Activated T-cell treated with anti-CD3 and anti-CD28 coated beads, Interleukin-2, amount 50 U/mL, for 72 hours (primary cell): ENCODE measurements around the gene C3orf49. TPM values are rescaled to one million over a fixed set of nuclear protein-coding genes. Genes with fewer than 3 reads are reported as not detected.

Source experiments
- ATAC-seq, 2 donors: fragments of 150-1000 bp; cut with Tn5 transposase; replicated peaks in 1 of 2; 2 replicates each; pipeline ENCODE4 v1.10.0; 2021; ENCODE audit warnings: moderate library complexity in 2 of 2, mild to moderate bottlenecking in 1 of 2
- DNase-seq, 2 donors: peaks; one replicate each; pipeline ENCODE4 v3.0.0; 2021 to 2022; ENCODE audit warnings: mixed read lengths in 1 of 2
- H3K27ac Mint-ChIP-seq: one replicate; pipeline ENCODE4 v1.8.0; 2022; ENCODE audit warnings: mild to moderate bottlenecking, moderate library complexity, mixed read lengths
- H3K27me3 Mint-ChIP-seq: one replicate; pipeline ENCODE4 v1.8.0; 2022; ENCODE audit warnings: low read depth, mixed read lengths
- H3K36me3 Mint-ChIP-seq, 2 donors: one replicate each; pipeline ENCODE4 v1.8.0; 2022; ENCODE audit warnings: mixed read lengths in 2 of 2, mild to moderate bottlenecking in 1 of 2; ENCODE audit not compliant: insufficient read depth in 2 of 2
- H3K4me1 Mint-ChIP-seq: one replicate; pipeline ENCODE4 v1.8.0; 2022; ENCODE audit warnings: low read depth, mixed read lengths
- H3K4me3 Mint-ChIP-seq, 2 donors: one replicate each; pipeline ENCODE4 v1.8.0; 2022; ENCODE audit warnings: mild to moderate bottlenecking in 2 of 2, mixed read lengths in 2 of 2, moderate library complexity in 2 of 2
- H3K9me3 Mint-ChIP-seq, 2 donors: one replicate each; pipeline ENCODE4 v1.8.0; 2022; ENCODE audit warnings: mixed read lengths in 2 of 2
- total RNA-seq, 2 donors: library from RNA; stranded (reverse); gene quantifications; one replicate each; pipeline ENCODE4 v1.2.3, GENCODE V29; 2022

C3orf49 gene, protein sequence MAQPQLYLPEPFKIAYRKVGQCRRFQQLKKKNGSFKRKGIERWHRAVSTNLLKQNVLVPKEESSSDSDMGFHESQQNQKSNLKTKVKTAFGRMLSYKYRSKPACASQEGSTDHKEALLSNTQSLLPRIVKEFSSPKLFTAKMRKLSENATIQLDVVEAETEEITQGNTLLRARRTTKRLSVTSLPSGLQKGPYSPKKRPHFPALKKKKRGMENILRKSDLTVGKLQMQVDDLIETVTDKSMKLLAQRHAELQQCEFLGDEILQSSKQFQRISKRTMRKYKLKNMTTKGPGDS
- not detected for total RNA-seq

DNA sequence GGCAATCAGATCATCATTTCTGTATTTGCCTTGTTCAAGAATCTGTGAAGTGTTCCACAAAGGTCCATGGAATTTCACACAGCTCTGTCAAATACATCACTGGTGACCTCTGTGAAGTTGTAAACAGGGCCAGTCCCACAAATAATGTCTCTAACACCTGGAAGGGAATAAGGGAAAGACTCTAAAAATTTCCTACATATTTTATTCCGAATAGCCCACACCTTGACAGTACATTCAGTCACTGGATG, at the start of gene C3orf49:
TSS of gene C3orf49 (plus strand) at position 149 of the 248 bp plus-strand sequence. CDS start 173 bp downstream, outside the sequence.
- ATAC-seq = no peak
- Mint-ChIP-seq H3K36me3 (peaks cover 0 to 2% of the 10 kb centered on the region in 2 donors), H3K4me1 (peaks cover 5% of the 10 kb centered on the region), H3K27me3 (no peaks in the 10 kb centered on the region), H3K9me3 (no peaks in the 10 kb centered on the region), H3K27ac (no peak within 1 kb of the TSS), H3K4me3 (no peak within 1 kb of the TSS)
- DNase-seq = no peak

DNA sequence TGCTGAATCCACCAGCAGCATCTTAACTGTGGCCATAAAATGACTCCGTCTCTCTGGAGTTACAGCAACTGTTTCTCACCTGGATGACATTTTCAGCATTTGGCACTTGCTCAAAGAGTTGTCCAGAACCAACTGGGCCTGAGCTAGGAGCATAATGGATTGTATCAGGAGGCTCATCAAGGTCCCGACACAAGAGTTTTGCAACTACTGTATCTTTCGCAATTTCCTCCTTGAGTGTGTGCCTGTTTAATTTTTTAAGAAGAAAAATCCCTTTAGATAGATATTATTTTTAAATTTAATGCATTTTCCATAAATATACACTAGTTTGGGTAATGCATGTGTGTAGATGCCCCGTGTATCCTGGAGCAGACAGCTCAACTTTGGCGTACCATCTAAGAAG, 44.3 kb upstream of the C3orf49 start:
- DNase-seq (no peak), ATAC-seq (no peak)
- no peak overlapping the region for H3K4me3 Mint-ChIP-seq
- H3K4me1 Mint-ChIP-seq = no peaks in the 10 kb centered on the region
- no peak overlapping the region for H3K27ac Mint-ChIP-seq
- H3K36me3 Mint-ChIP-seq = no peaks in the 10 kb centered on the region
- no peaks in the 10 kb centered on the region for H3K27me3 Mint-ChIP-seq
- peaks cover 0 to 2% of the 10 kb centered on the region in 2 donors for H3K9me3 Mint-ChIP-seq

DNA sequence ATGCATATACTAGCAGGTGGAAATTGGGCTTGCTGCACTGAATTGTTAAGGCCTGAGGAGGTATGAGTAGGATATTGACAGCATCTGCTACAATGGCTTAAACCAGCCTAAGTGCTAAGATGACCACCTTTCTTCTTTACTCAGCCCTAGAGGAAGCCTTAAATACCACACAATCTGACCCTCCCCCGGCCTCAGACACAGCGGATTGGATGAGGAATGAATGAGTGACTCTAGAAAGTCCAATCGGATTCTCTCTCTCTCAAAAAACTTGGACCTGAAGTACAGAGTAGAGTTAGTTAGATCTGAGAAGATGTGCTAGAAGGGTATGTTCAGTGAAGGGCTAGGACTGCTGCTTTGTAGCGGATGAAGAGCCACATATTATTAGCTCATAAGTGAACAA, 39.9 kb upstream of the C3orf49 start:
- Mint-ChIP-seq H3K36me3 (no peaks in the 10 kb centered on the region), H3K9me3 (no peaks in the 10 kb centered on the region), H3K4me1 (no peaks in the 10 kb centered on the region), H3K4me3 (no peak overlapping the region), H3K27me3 (no peaks in the 10 kb centered on the region), H3K27ac (no peak overlapping the region)
- ATAC-seq = no peak
- DNase-seq = no peak

- Mint-ChIP-seq H3K36me3 (no peaks in the 10 kb centered on the region), H3K27me3 (peaks cover 2% of the 10 kb centered on the region), H3K4me1 (no peaks in the 10 kb centered on the region), H3K27ac (no peak overlapping the region), H3K4me3 (no peak overlapping the region), H3K9me3 (no peaks in the 10 kb centered on the region)
- ATAC-seq = no peak
- DNase-seq = no peak
These were observed 27.1 kb upstream of the C3orf49 start for GRCh38 chr3:63791974-63792373.

- no peaks in the 10 kb centered on the region for H3K27me3 Mint-ChIP-seq
- ATAC-seq = no peak
- H3K27ac Mint-ChIP-seq = no peak overlapping the region
- H3K4me3 Mint-ChIP-seq = no peak overlapping the region
- DNase-seq = no peak
- no peaks in the 10 kb centered on the region for H3K9me3 Mint-ChIP-seq
- no peaks in the 10 kb centered on the region for H3K36me3 Mint-ChIP-seq
- H3K4me1 Mint-ChIP-seq = no peaks in the 10 kb centered on the region
These were observed 23.7 kb upstream of the C3orf49 start for GRCh38 chr3:63795438-63795837.

DNA sequence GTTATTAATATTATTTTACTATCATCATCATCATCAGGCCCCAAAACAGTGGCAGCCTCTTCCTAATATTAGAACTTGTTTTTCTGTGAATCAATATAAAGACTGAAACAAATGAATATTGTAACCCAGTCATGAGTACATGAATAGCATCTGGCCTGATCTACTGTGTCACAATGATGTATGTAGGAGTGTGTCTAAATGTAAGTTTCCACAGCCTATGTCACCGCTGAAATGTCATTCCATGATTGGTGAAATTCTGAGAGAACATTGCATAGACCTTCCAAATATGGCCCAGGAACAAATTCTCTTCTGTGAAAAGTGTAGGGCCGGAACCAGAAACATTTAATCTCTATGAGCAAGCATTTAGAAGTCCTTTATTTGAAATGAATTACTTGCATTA, 20.6 kb upstream of the C3orf49 start:
- Mint-ChIP-seq H3K27me3 (no peaks in the 10 kb centered on the region), H3K9me3 (no peaks in the 10 kb centered on the region), H3K27ac (no peak overlapping the region), H3K36me3 (no peaks in the 10 kb centered on the region), H3K4me3 (no peak overlapping the region), H3K4me1 (no peaks in the 10 kb centered on the region)
- DNase-seq (no peak), ATAC-seq (no peak)

DNA sequence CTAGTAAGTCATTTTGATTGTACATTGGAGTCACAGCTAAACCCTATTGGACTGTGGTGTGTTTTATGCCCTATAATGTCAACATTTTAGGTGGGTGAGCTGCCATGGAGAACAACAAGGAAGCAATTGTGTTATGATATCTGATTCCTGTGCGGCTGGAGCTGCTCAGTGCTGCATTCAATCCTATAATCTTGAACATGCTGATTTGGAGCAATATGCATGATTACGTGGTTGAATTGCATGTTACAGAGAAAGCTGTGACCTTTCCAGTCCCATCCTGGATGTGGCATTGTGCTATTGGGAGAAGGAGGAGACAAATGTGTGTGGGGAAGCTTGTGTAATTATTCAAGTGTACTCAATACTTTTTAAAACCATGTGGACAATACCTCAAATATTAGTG, 20.1 kb upstream of the C3orf49 start:
- no peak overlapping the region for H3K4me3 Mint-ChIP-seq
- no peak for DNase-seq
- no peaks in the 10 kb centered on the region for H3K9me3 Mint-ChIP-seq
- ATAC-seq = no peak
- H3K4me1 Mint-ChIP-seq = no peaks in the 10 kb centered on the region
- H3K27me3 Mint-ChIP-seq = no peaks in the 10 kb centered on the region
- no peaks in the 10 kb centered on the region for H3K36me3 Mint-ChIP-seq
- H3K27ac Mint-ChIP-seq = no peak overlapping the region

- Mint-ChIP-seq H3K27ac (no peak overlapping the region), H3K4me3 (no peak overlapping the region), H3K4me1 (no peaks in the 10 kb centered on the region), H3K36me3 (no peaks in the 10 kb centered on the region), H3K27me3 (no peaks in the 10 kb centered on the region), H3K9me3 (no peaks in the 10 kb centered on the region)
- no peak for ATAC-seq
- DNase-seq = no peak
These were observed 19.0 kb upstream of the C3orf49 start for GRCh38 chr3:63800097-63800496.

DNA sequence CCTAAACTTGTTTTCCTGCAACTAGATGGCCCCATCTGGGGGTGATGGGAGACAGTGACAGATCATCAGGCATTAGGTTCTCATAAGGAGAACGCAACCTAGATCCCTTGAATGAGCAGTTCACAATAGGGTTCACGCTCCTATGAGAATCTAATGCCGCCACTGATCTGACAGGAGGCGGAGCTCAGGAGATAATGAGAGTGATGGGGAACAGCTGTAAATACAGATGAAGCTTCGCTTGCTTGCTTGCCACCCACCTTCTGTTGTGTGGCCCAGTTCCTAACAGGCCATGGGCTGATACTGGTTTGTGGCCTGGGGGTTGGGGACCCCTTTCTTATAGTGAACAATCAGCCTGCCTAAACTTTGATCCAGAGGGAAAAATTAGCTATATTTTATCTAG, 15.2 kb upstream of the C3orf49 start:
- DNase-seq (no peak), ATAC-seq (no peak)
- Mint-ChIP-seq H3K4me1 (no peaks in the 10 kb centered on the region), H3K4me3 (no peak overlapping the region), H3K27ac (no peak overlapping the region), H3K9me3 (no peaks in the 10 kb centered on the region), H3K27me3 (no peaks in the 10 kb centered on the region), H3K36me3 (no peaks in the 10 kb centered on the region)

GRCh38 chr3:63807961-63808565, 11.0 kb upstream of the C3orf49 start:
- Mint-ChIP-seq H3K36me3 (no peaks in the 10 kb centered on the region), H3K9me3 (no peaks in the 10 kb centered on the region), H3K27me3 (no peaks in the 10 kb centered on the region), H3K27ac (no peak overlapping the region), H3K4me1 (no peaks in the 10 kb centered on the region), H3K4me3 (no peak overlapping the region)
- DNase-seq (no peak), ATAC-seq (no peak)

- DNase-seq = no peak
- Mint-ChIP-seq H3K9me3 (no peaks in the 10 kb centered on the region), H3K27ac (no peak overlapping the region), H3K36me3 (no peaks in the 10 kb centered on the region), H3K4me3 (no peak overlapping the region), H3K4me1 (no peaks in the 10 kb centered on the region), H3K27me3 (no peaks in the 10 kb centered on the region)
- no peak for ATAC-seq
These were observed 10.5 kb upstream of the C3orf49 start for GRCh38 chr3:63808633-63809032.

- DNase-seq (no peak), ATAC-seq (no peak)
- H3K27me3 Mint-ChIP-seq = no peaks in the 10 kb centered on the region
- no peak overlapping the region for H3K4me3 Mint-ChIP-seq
- H3K9me3 Mint-ChIP-seq = no peaks in the 10 kb centered on the region
- no peaks in the 10 kb centered on the region for H3K36me3 Mint-ChIP-seq
- H3K4me1 Mint-ChIP-seq = no peaks in the 10 kb centered on the region
- H3K27ac Mint-ChIP-seq = no peak overlapping the region
These were observed 9.5 kb upstream of the C3orf49 start for GRCh38 chr3:63809607-63810006.

GRCh38 chr3:63814237-63814636, 4.9 kb upstream of the C3orf49 start:
- no peak overlapping the region for H3K4me3 Mint-ChIP-seq
- H3K27me3 Mint-ChIP-seq = no peaks in the 10 kb centered on the region
- ATAC-seq = no peak
- no peak for DNase-seq
- H3K36me3 Mint-ChIP-seq = peaks cover 0 to 2% of the 10 kb centered on the region in 2 donors
- no peak overlapping the region for H3K27ac Mint-ChIP-seq
- H3K4me1 Mint-ChIP-seq = peaks cover 5% of the 10 kb centered on the region
- no peaks in the 10 kb centered on the region for H3K9me3 Mint-ChIP-seq

DNA sequence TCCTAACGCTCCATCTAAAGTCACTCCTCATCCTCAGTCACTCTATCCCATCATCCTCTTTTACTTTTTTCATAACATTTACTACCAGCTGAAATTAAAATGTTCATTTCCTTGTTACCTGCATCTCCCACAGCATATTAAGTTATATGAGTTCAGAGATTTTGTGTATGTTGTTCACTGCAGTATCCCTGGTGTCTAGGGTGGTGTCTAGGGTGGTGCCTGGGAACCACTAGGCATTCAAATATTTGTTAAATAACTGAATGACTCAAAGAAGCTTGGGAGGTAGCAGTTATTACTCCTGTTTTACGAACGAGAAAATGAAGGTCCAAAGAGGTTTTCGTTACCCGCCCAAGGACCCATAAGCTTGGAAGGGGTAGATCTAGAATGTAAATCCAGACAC, 1.9 kb upstream of the C3orf49 start:
- Mint-ChIP-seq H3K27me3 (no peaks in the 10 kb centered on the region), H3K4me3 (no peak overlapping the region), H3K4me1 (peaks cover 5% of the 10 kb centered on the region), H3K36me3 (peaks cover 0 to 2% of the 10 kb centered on the region in 2 donors), H3K9me3 (no peaks in the 10 kb centered on the region), H3K27ac (no peak overlapping the region)
- no peak for ATAC-seq
- no peak for DNase-seq
